NT2/D1 (cell line): ENCODE data around the gene DDX27.

Source experiments
- SUZ12 ChIP-seq: IDR thresholded peaks from 2 replicates; pipeline ENCODE4 v1.6.1; 2011; ENCODE audit not compliant: insufficient read length, insufficient read depth; ENCODE audit errors: extremely low read depth
- YY1 ChIP-seq: IDR thresholded peaks from 2 replicates; pipeline ENCODE4 v1.6.1; 2011; ENCODE audit not compliant: insufficient read length, insufficient read depth
- ZNF274 ChIP-seq: IDR thresholded peaks from 2 replicates; pipeline ENCODE4 v1.6.1; 2011; ENCODE audit warnings: mild to moderate bottlenecking, low read depth, low read length

GRCh38 chr20:49187851-49188641 is 31.2 kb upstream of the DDX27 start, which contains the start of gene STAU1:
- no peak for TF ChIP-seq SUZ12
- no peak for TF ChIP-seq YY1
- TF ChIP-seq ZNF274 = no peak
